Breast epithelium (tissue), 4 donors: ENCODE measurements around the gene PCYT2. TPM values are rescaled to one million over a fixed set of nuclear protein-coding genes. Genes with fewer than 3 reads are reported as not detected.
A peak's percentile ranks its signal among the peaks of the same experiment; 100 is the strongest.

Experiments
- DNase-seq, 2 donors: peaks; one replicate each; pipeline ENCODE4 v3.0.0-alpha.2; 2019; ENCODE audit warnings: low spot score in 2 of 2
- H3K27ac ChIP-seq, 2 donors: fragments of 200-600 bp; sonication (generic) in 1 of 2; one replicate each; pipeline ENCODE4 v1.5.1; 2016 to 2019; ENCODE audit warnings: mild to moderate bottlenecking in 1 of 2
- H3K27me3 ChIP-seq, 2 donors: fragments of 200-600 bp; sonication (generic) in 1 of 2; one replicate each; pipeline versions ENCODE4 v1.5.1 to v1.6.0; 2017 to 2019; ENCODE audit warnings: control low read depth in 1 of 2, mild to moderate bottlenecking in 1 of 2
- H3K36me3 ChIP-seq: fragments of 200-600 bp; one replicate; pipeline ENCODE4 v1.5.1; 2019
- H3K4me1 ChIP-seq, 2 donors: fragments of 200-600 bp; sonication (generic); one replicate each; pipeline ENCODE4 v1.5.1; 2016 to 2019; ENCODE audit warnings: control low read depth in 1 of 2
- H3K4me3 ChIP-seq, 3 donors: fragments of 200-600 bp; sonication (generic); 1 replicate in 2 of 3; 2 replicates in 1 of 3; pipeline ENCODE4 v1.5.1; 2016 to 2019; ENCODE audit warnings: mild to moderate bottlenecking in 3 of 3, moderate library complexity in 2 of 3
- H3K9me3 ChIP-seq, 2 donors: fragments of 200-600 bp; sonication (generic) in 1 of 2; one replicate each; pipeline ENCODE4 v1.5.1; 2016 to 2019; ENCODE audit warnings: control low read depth in 1 of 2
- POLR2A ChIP-seq: fragments of 450-650 bp; IDR thresholded peaks from one replicate; pipeline ENCODE4 v1.6.1; 2016; ENCODE audit warnings: antibody characterized with exemption, mild to moderate bottlenecking, moderate library complexity
- POLR2AphosphoS5 ChIP-seq, 3 donors: sonication (generic); formaldehyde crosslinking; IDR thresholded peaks; one replicate each; pipeline ENCODE4 v1.6.1; 2017; ENCODE audit warnings: antibody characterized with exemption in 3 of 3
- intact Hi-C: fragments of 100-400 bp; cut with DNase I; formaldehyde crosslinking; loops from one replicate; pipeline ENCODE4 v1.15.1; 2023; ENCODE audit warnings: low total_unique reads
- total RNA-seq, 3 donors: library from RNA; depleted of rRNA; stranded (reverse); fragments of >200 nt; gene quantifications; one replicate each; pipeline ENCODE4 v1.1.0, GENCODE V29; 2016
- TF ChIP-seq, protein P1 (sequence below), 3 donors: fragments of 450-650 bp; IDR thresholded peaks; one replicate each; pipeline ENCODE4 v1.5.1; 2016 to 2017; ENCODE audit warnings: antibody characterized with exemption in 3 of 3, mild to moderate bottlenecking in 3 of 3, moderate library complexity in 3 of 3

Gene PCYT2
- total RNA-seq, 3 donors from 2014 or later = 22.9 to 69.4 (median 35.9) TPM

DNA sequence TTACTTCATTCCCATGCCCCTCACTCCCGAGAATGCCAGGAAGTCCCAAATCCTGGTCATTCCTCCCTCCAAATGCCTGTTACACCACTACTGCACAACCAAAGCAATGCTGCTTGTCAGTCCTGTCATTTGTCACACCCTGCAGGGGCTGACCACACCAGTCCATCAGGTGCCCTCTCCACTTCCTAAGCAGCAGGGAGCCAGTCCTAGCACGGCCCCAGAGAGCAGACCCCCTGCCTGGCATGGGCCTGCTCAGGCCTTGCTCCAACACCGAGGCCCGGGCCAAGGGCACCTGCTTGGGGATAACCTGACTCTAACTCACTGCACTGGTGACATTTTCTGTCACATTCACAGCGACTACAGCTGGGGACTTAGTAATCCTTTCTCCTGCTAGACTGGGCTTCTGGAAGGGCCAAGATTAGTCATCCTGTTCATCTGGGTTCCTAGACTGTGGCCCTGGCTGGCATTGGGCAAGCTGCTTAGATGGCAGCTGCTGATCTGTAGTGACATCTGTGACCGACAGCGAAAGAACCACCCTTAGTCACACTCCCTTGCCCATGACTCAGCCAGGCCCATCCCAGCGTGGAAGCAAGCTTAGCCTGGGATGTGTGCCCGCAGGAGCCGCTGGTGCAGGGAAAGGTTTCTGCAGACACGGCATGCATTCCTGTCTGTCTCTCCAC, 25.2 kb downstream of the PCYT2 start:
- Histone ChIP-seq H3K27ac (peak overlapping the region in 1 of 2 donors; percentile 11), H3K4me1 (peaks cover 4 to 7% of the 10 kb centered on the region in 2 donors), H3K9me3 (no peaks in the 10 kb centered on the region), H3K4me3 (no peak overlapping the region), H3K36me3 (no peaks in the 10 kb centered on the region), H3K27me3 (no peaks in the 10 kb centered on the region)
- no peak for DNase-seq
- TF ChIP-seq POLR2AphosphoS5 (IDR thresholded peaks at IDR 0.05) (no peak), POLR2A (no peak)
- TF ChIP-seq, protein P1, sequence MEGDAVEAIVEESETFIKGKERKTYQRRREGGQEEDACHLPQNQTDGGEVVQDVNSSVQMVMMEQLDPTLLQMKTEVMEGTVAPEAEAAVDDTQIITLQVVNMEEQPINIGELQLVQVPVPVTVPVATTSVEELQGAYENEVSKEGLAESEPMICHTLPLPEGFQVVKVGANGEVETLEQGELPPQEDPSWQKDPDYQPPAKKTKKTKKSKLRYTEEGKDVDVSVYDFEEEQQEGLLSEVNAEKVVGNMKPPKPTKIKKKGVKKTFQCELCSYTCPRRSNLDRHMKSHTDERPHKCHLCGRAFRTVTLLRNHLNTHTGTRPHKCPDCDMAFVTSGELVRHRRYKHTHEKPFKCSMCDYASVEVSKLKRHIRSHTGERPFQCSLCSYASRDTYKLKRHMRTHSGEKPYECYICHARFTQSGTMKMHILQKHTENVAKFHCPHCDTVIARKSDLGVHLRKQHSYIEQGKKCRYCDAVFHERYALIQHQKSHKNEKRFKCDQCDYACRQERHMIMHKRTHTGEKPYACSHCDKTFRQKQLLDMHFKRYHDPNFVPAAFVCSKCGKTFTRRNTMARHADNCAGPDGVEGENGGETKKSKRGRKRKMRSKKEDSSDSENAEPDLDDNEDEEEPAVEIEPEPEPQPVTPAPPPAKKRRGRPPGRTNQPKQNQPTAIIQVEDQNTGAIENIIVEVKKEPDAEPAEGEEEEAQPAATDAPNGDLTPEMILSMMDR (IDR thresholded peaks at IDR 0.05) = no peak
- intact Hi-C loops = no loop called here

DNA sequence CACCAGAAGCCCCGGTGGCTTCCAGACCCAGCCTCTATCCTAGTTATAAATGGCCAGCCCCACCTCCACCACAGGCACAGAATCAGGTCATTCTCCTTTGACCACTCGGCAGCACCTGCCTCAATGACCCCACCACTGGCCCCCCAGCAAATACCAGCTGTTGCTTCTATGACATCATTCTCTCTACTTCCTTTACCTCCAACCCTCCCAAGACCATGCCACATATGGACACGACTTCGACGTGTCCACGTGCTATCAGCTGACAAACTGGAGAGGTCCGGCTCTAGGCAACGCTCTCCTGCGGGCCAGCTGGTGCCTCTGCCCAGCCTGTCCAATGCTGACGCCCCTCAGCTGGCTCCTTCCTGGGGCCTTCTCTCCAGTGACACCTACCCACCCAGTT, 25.7 kb downstream of the PCYT2 start:
- intact Hi-C loops = no loop called here

DNA sequence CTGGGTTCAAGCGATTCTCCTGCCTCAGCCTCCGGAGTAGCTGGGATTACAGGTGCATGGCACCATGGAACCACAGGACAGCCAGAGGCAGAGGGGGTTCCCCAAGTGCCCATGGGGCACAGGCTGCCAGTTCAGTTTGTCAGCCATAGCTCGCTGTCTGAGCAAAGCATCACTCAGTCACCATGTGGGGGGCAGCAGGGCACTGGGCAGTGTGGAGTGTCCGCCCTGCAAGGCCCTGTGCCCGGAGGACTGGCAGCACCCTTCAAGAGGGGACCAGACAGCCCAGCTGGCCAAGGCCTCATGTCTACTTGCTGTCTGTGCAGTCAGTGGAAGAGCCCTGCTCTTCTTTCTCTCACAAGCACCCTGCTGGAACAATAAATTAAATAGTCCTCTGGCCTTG, 26.2 kb downstream of the PCYT2 start:
- Histone ChIP-seq H3K27ac (peak overlapping the region; percentile 22 to 52), H3K27me3 (no peaks in the 10 kb centered on the region), H3K36me3 (no peaks in the 10 kb centered on the region), H3K9me3 (no peaks in the 10 kb centered on the region), H3K4me3 (no peak overlapping the region), H3K4me1 (peaks cover 0 to 2% of the 10 kb centered on the region in 2 donors)
- DNase-seq = no peak
- intact Hi-C loops = no loop called here
- TF ChIP-seq POLR2A = no peak
- no peak for TF ChIP-seq POLR2AphosphoS5 (IDR thresholded peaks at IDR 0.05)
- TF ChIP-seq, protein P1 (IDR thresholded peaks at IDR 0.05) = no peak

More for the DNA sequence above, 25.7 kb downstream of the PCYT2 start:
- H3K9me3 ChIP-seq = no peaks in the 10 kb centered on the region
- H3K4me1 ChIP-seq = peaks cover 2 to 6% of the 10 kb centered on the region in 2 donors
- no peaks in the 10 kb centered on the region for H3K36me3 ChIP-seq
- H3K27me3 ChIP-seq = no peaks in the 10 kb centered on the region
- TF ChIP-seq POLR2A (no peak), POLR2AphosphoS5 (IDR thresholded peaks at IDR 0.05) (no peak)
- TF ChIP-seq, protein P1 (IDR thresholded peaks at IDR 0.05) = no peak
- DNase-seq = no peak
- H3K27ac ChIP-seq = peak overlapping the region in 1 of 2 donors; percentile 11
- H3K4me3 ChIP-seq = no peak overlapping the region

DNA sequence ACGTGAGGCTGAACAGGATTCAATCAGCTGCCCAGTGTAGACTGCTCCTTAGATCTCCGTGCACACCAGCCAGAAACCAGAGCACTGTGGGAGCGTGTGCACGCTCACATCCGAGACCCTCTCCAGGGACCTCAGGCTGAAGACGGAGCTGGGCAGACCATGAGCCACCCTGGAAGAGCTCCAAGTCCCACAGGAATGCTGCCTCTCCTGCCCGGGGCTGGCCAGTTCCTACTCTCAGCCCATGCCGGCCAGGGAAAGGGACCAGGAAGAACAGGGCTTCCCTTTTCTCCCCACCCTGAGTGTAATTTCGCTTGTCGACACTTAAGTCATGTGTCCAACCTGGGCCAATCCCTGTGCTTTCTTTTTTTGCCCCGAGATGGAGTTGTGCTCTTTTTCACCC, 26.7 kb downstream of the PCYT2 start:
- intact Hi-C loops = no loop called here
- no peaks in the 10 kb centered on the region for H3K9me3 ChIP-seq
- no peak for DNase-seq
- TF ChIP-seq, protein P1 (IDR thresholded peaks at IDR 0.05) = no peak
- TF ChIP-seq POLR2A = no peak
- TF ChIP-seq POLR2AphosphoS5 (IDR thresholded peaks at IDR 0.05) = no peak
- H3K36me3 ChIP-seq = no peaks in the 10 kb centered on the region
- peak overlapping the region; percentile 22 to 52 for H3K27ac ChIP-seq
- no peaks in the 10 kb centered on the region for H3K4me1 ChIP-seq
- H3K27me3 ChIP-seq = no peaks in the 10 kb centered on the region
- H3K4me3 ChIP-seq = no peak overlapping the region

DNA sequence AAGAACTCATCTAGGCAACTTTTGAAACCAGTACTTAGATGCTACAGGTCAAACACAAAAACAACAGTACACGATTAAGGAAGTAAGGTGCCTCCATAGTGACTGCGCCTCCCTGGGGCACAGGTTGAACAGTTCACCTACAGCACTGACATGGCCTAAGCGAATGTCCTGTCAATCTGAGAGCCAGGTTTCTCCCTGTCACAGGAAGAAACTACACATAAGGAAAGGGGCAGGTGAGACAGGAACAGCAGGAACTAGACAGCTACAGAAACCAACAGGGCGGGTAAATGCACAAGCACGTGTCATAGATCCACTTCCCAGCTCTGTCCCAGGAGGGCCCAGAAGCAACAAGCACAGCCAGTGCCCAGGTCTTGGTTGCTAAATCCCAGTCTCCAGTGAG, 32.1 kb downstream of the PCYT2 start:
- intact Hi-C loops = loop anchor here (2.0 kb wide), 1 partner anchor 14 kb away; no protein-coding TSS in a partner anchor
- no peaks in the 10 kb centered on the region for H3K36me3 ChIP-seq
- no peaks in the 10 kb centered on the region for H3K4me1 ChIP-seq
- no peaks in the 10 kb centered on the region for H3K9me3 ChIP-seq
- no peak for DNase-seq
- H3K27me3 ChIP-seq = no peaks in the 10 kb centered on the region
- TF ChIP-seq POLR2AphosphoS5 (IDR thresholded peaks at IDR 0.05) = no peak
- TF ChIP-seq, protein P1 (IDR thresholded peaks at IDR 0.05) = no peak
- no peak for TF ChIP-seq POLR2A
- no peak overlapping the region for H3K4me3 ChIP-seq
- H3K27ac ChIP-seq = no peak overlapping the region
